ENCODE measurements around the gene ANK2. TPM values are rescaled to one million over a fixed set of nuclear protein-coding genes. Genes with fewer than 3 reads are reported as not detected.
"Not testable (repeated sequence)": the region's sequence is repeated elsewhere in the genome, so short reads cannot be mapped to it uniquely, and the experiment has no call there.

Gene ANK2
- total RNA-seq, 1 donor, result 15.1 TPM

DNA sequence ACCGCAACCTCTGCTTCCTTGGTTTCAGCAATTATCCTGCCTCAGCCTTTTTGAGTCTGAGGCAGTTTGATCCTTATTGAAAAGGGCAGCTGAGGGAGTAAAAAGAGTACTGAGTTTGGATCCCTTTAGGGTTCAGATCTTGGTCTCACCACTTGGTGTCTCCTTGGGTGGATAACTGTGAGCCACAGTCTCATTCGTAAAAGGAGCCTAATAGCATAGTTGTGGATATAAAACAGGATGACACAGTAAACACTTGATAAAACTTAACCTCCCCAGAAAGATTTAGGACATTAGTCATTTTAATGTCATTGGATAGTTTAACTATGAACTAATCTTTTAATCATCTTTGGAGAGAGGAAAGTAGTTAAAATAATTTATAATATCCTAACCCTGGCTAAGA lies 173.0 kb downstream of the ANK2 start:
- peak; percentile 40 for DNase-seq (ENCODE audit: low read depth)
- TF ChIP-seq, protein P1, sequence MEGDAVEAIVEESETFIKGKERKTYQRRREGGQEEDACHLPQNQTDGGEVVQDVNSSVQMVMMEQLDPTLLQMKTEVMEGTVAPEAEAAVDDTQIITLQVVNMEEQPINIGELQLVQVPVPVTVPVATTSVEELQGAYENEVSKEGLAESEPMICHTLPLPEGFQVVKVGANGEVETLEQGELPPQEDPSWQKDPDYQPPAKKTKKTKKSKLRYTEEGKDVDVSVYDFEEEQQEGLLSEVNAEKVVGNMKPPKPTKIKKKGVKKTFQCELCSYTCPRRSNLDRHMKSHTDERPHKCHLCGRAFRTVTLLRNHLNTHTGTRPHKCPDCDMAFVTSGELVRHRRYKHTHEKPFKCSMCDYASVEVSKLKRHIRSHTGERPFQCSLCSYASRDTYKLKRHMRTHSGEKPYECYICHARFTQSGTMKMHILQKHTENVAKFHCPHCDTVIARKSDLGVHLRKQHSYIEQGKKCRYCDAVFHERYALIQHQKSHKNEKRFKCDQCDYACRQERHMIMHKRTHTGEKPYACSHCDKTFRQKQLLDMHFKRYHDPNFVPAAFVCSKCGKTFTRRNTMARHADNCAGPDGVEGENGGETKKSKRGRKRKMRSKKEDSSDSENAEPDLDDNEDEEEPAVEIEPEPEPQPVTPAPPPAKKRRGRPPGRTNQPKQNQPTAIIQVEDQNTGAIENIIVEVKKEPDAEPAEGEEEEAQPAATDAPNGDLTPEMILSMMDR (IDR thresholded peaks at IDR 0.05; ENCODE audit: insufficient read depth, low read depth, low read length), result no peak
- no peak overlapping the region for H3K4me3 ChIP-seq (ENCODE audit: low read depth, low read length)

DNA sequence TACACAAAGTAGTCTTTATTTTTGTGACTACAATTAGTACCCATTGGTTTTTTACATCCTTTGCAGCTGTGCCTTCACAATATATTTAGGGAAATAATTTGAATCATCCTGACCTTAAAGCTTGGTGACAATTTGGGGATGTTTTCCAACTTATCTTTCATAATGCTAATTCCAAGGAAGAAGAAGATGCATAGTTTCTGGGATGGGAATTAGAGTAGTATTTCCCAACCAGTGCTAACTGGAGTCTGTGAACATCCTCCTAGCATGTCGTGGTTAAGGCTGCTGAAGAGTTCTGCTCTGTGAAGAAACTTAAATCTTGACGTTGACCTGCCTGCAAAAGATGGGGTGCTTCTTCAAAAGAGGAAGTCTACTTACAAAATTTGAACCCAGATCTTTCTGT lies 173.5 kb downstream of the ANK2 start:
- TF ChIP-seq, protein P1 (IDR thresholded peaks at IDR 0.05; ENCODE audit: insufficient read depth, low read depth, low read length), result no peak
- peak; percentile 19 for DNase-seq (ENCODE audit: low read depth)
- H3K4me3 ChIP-seq (ENCODE audit: low read depth, low read length), result no peak overlapping the region

DNA sequence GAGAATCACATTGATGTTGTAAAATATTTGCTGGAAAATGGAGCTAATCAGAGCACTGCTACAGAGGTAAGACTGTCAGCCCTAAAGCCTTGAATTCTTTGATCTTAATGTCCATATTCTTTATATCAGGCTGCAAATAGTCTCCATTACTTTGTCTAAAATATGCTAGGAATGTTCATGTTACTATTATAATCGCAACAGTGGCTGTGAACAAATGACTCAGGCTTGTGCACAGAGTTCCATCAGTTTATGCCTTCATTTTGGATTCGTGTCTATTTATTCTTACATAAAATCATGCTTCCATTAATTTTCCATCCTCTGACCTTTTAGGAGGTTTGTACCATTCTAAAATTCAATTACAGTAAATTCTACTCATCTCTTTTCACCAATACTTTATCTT lies 182.7 kb downstream of the ANK2 start:
- DNase-seq (ENCODE audit: low read depth), result no peak
- TF ChIP-seq, protein P1 (IDR thresholded peaks at IDR 0.05; ENCODE audit: insufficient read depth, low read depth, low read length), result no peak
- H3K4me3 ChIP-seq (ENCODE audit: low read depth, low read length), result no peak overlapping the region

DNA sequence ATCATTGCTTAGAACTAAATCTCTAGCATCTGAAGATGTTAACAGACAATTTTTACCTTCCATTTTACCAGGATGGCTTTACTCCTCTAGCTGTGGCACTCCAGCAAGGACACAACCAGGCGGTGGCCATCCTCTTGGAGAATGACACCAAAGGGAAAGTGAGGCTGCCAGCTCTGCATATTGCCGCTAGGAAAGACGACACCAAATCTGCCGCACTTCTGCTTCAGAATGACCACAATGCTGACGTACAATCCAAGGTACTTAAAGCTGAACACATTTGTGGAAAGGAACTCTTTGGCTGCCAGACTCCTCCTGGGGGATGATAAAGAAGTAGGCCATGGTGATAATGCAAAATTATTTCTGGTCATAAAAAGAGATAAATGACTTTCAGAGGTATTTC lies 187.5 kb downstream of the ANK2 start:
- DNase-seq (ENCODE audit: low read depth), result no peak
- no peak overlapping the region for H3K4me3 ChIP-seq (ENCODE audit: low read depth, low read length)
- TF ChIP-seq, protein P1 (IDR thresholded peaks at IDR 0.05; ENCODE audit: insufficient read depth, low read depth, low read length), result no peak

DNA sequence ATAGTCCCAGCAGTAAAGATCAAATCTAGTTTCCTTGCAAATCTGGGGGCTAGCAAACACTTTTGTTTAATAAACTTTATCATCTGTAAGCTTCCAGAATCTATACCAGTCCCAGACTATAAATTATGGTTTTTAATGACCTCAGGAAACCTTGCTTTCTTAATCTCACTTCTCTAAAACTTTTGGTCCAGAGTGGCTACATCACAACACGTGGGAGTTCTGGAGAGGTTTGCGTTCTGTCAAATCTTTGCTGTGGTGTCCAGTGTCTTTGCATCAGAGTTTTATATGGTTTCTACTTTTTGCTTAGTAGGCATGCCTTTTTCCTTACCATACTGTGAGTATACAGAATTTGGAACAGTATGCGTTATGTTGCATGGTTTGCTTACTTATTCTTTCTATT lies 193.9 kb downstream of the ANK2 start:
- DNase-seq (ENCODE audit: low read depth), result no peak
- TF ChIP-seq, protein P1 (IDR thresholded peaks at IDR 0.05; ENCODE audit: insufficient read depth, low read depth, low read length), result no peak
- no peak overlapping the region for H3K4me3 ChIP-seq (ENCODE audit: low read depth, low read length)

DNA sequence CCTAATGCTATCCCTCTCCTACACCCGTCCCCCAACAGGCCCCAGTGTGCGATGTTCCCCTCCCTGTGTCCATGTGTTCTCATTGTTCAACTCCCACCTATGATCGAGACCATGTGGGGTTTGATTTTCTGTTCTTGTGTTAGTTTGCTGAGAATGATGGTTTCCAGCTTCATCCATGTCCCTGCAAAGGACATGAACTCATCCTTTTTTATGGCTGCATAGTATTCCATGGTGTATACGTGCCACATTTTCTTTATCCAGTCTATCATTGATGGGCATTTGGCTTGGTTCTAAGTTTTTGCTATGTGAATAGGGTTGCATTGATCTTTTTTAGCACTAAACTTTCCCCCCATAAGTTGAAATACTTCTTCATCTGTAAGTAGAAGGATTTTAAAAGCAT lies 195.3 kb downstream of the ANK2 start:
- H3K4me3 ChIP-seq (ENCODE audit: low read depth, low read length); DNase-seq (ENCODE audit: low read depth): not testable (repeated sequence)

DNA sequence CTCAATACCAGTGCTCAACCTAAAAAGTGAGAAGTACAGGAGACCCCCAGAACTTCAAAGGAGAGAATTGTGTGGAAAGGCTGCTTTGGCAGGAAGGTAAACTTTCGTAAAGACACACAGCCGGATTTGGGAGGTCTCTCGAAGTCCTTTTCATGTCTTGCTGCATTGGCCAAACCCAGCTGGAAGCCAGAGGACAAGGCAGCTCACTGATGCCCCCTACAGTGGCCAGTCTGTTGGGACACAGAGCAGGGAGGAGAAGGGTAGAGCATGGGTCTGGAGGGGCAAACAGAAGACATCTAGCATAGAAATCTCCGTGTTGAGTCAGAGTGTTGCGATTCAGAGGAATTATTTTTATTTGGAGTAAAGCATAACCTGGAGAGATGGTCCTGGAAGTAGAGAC lies 198.9 kb downstream of the ANK2 start:
- DNase-seq (ENCODE audit: low read depth), result no peak
- H3K4me3 ChIP-seq (ENCODE audit: low read depth, low read length), result no peak overlapping the region
- TF ChIP-seq, protein P1 (IDR thresholded peaks at IDR 0.05; ENCODE audit: insufficient read depth, low read depth, low read length), result peak; percentile 29

Measured in fibroblast of villous mesenchyme (primary cell).